Right hindlimb (tissue), 1 donor: ENCODE measurements around the gene TULP4.
"Not testable (repeated sequence)": the region's sequence is repeated elsewhere in the genome, so short reads cannot be mapped to it uniquely, and the experiment has no call there.

ENCODE experiments used
- DNase-seq: peaks from one replicate; pipeline ENCODE4 v3.0.0-alpha.2; 2018

TULP4 gene

DNA sequence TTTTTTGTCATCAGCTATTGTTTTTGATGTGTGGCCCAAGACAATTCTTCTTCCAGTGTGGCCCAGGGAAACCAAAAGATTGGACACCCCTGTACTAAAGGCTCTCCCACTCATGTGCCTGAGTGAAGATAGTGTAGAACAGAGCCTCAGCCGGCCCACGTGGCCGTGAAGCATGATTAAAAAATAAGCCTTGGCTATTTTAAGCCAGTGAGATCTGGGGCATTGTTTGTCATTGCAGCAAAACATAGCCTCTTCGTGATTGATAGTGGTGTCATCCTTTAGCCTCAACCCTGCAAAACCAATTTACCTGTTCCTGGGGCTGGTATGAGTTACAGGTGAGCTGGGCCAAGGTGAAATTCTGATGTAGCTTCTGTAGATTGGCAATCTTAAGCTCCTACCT, 85.3 kb downstream of the TULP4 start:
- no peak for DNase-seq

DNA sequence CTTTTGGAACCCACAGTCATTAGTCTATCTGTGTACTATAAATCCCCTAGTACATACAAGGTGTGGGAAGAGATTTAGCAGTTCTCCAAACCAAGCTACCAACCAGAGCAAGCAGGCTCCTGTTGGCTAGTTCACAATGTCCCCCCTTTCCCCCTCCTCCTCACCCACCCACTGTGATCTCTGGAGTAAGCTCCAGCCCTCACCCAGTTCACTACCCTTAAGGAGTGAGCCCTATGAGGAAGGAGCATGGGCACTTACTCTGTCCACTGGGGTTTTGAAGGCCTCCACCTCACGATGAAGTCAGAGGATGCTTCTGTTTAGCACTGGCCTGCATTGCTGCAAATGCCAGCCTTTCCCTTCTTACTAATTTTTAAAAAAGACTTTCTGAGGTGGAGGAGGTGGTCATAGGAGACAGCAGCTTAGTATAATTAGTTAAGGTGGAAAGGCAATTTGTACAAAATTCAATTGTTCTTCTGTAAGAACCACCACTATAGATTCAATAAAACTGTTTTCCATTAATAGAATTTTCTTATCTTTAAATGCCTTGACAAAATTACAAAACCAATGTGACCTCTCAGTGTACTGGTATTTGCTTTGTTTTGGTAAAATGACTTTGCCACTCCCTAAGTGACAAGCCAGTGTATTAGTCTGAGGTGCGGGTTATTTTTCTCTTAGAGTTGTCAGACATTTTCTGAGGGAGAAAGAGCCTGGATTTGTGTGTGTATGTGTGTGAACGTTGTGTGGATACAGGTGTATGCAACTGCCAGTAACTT, 86.2 kb downstream of the TULP4 start:
- DNase-seq: no peak

DNA sequence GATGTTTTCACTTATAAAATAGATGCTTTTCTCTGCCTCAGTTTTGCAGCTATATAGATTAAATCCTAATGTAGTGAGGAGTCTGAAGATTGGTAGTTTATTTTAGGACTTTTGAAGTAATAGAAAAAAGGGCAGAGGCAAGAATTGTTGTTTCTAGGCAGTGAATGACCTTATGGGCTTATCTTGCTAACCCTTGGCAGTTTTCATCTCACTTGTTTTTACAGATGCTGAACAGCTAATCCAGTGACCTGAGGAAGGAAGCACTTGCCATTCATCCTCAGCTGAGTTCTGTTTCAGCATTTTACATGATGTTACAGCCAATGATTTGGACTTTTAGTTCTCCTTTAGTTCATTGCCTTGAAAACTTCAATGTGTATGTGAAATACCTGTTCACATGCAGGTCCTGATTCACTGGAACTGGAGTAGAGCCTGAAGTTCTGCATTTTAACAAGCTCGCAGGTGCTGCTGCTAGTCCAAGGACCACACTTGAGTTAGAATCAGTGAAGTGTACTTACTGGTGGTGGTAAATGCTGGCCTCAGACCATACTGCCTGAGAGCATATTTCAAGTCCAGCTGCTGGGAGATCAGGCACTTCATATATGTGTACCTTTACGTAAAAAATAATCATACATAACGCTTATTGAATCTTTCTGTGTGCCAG, 86.9 kb downstream of the TULP4 start:
- DNase-seq: no peak

DNA sequence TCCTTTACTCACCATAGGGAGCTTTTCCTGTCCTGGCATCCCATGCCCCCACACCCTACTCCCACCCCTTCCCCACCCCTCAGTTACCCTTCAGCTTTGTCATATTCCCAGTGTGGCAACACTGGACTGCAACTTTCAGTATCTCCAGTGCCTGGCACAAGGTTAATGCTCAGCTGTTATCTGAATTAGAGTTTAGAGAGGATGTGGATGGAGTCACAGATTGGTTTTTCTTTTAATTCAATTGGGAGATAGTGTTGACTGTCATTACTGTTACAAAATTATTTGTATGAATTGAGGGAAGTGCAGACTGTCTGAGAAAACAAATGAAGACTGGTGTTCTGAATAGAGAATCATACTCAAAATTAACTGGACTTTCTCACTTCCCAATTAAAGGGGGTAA, 89.9 kb downstream of the TULP4 start:
- DNase-seq: no peak

DNA sequence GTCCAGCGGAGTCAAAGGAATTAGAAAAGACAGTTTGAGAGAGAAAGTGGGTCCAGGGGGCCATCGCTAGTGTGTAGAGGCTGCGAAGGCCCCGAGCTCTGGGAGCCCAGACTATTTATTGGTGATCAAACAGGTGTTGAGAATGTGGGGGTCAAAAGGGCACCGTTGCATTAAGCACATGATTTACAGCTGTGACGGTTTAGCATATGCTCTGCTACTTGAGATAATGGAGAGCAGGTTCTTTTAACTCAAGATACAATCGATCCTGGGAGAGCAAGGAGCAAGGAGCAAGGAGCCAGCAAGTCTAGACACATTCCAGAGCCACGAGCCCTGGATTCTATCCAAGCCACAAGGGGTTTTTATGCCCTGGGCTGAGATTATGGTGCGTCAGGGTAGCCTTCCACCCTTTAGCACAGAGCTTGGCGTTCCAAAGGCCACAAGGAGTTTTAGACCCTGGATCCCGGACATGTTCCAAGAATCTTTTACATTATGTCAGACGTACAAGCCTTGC, 93.1 kb downstream of the TULP4 start:
- not testable (repeated sequence) for DNase-seq

DNA sequence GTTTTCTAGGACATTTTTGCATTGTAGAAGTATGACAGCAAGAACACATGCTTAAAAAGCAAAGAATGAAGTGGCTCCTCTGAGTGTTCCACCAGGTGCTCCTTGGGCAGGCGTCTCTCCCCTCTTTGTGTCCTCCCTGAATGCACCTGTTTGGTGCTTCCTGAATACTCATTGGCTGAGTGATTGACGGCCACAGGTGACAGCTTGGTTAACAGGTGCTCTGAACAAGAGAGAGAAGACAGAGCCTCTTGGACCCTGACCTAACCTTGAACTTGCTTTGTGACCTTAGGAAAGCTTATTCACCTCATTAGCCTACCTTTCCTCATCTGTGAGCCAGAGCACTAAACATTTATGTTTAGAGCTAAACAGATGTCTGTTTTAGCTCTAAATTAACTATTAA, 93.7 kb downstream of the TULP4 start:
- DNase-seq: peak; percentile 30

DNA sequence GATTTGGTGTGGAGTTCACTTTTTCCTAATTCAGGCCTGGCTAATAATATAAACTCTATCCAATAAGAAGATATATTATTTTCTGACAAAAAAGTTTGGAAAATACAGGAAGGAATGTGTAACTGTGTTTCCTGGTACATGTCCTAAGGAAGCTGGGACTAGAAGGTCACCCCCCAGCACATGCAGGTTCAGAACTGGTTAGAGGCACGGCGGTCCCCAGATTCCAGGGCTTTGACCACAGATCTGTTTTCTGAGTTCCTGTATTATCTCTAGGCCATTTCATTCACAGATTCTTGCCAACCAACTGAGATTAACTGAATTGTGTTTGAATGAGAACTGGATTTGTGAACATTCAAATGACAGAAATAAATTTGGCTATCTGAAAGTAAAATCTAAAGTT, 94.5 kb downstream of the TULP4 start:
- no peak for DNase-seq

DNA sequence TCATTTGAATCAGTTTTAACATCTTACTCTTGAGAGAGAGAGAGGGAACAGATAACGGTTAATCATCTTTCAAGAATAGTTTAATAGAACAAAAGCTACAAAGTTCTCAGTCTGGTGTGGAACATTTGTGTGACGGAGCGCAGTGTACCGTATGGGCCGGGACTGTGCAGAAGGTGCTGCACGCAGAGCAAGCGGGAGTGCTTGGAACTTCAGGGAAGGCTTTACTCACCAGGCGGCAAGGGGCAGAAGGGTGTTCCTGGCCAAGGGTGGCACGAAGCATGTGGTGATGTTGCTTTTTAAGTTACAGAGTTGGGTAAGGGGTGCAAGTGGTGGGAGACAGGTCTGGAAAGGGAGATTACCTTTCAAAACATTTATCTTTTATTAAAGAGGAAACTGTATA, 95.7 kb downstream of the TULP4 start:
- no peak for DNase-seq

DNA sequence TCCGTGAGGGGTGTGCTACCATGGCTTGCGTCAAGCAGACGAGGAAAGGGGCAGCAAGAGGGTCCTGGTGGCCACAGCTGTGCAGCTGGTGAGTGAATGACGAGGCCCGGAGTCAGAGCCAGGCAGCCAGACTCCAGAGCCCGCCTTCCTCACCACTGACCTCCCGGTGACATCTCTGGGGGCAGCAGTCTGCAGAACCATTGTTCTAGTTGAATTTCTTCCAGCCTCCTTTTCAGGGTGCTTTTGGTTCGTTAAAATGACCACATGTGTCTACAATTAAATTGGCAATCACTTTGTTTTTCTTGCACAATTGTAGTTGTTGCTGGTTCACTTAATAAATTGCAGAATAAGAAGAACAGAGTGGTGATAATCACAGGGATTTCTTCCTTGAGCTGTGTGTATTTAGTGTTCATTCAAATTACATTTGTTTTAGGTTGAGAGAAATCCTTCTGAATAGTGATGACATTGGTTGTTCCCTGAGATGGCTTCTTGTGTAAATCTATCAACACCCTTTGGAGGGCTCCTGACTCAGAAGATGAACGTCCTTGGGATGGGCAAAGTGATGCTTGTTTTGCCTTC, 96.4 kb downstream of the TULP4 start:
- DNase-seq: peak; percentile 71

DNA sequence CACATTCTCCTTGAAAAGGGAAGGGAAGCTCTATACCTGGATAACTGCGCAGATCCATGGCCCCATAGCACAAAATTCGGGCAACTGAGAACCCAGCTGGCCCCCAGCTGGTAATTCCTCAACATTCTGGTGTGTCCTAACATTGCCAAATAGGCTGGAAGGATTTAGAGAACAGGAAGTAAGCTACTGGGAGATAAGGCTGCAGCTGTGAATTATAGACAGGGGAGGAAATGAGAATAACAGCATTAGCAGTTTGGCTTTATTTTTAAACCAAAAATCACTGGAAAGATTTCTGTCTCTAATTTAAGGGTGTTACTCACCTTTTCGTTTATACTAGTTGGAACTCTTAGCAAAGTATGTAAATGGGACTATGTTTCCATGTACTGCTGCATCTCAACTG, 97.2 kb downstream of the TULP4 start:
- no peak for DNase-seq

DNA sequence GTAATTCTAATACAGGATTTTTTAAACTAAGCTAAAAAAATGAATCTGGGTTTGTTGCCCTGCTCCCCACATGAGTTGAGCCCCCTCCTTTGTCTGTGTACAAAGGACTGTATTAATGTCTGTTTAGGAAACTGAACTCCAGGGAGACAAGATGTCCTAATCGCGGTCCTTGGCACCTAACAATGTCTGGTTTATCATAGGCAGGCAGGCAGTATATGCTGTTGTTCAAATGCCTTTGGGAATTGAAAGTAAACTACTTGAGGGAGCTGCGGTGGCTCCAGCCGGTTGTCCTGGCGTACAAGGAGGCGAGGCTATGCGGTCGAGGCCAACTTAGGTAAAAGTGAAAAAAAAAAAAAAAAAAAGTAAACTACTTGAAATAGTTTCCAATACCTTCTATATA, 98.5 kb downstream of the TULP4 start:
- DNase-seq: no peak

DNA sequence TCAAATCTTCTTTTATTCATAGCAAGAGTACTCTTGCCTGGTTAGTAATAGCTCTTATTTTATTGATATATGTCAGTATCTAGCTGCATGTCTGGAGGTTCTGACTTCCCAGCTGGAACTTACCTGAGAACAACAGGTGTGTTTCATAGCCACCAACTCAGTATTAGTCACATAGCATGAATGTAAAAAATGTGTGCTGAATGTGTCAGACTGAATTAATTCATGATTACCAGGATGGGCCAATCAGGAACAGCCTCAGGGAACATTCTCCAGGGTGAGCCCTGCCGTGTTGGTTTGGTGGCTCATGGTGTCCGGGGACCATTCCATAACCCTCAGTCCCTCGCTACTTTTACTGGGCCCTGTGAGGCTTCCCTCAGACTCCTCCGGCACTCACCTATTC, 99.7 kb downstream of the TULP4 start:
- DNase-seq: no peak

DNA sequence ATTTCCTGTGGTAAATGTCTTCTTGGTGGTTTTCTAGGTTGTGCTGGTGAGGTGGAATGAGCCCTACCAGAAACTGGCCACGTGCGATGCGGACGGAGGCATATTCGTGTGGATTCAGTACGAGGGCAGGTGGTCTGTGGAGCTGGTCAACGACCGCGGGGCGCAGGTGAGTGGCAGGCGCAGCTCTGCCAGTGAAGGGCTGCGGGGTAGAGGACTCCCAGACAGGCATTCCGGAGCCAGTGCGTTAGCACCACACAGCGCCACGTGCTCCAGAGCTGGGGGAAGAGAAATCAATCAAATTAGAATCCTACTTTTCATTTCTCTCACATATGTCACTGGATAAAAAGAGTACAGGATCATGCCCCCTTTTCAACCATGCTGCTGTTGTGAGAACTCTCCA, 100.8 kb downstream of the TULP4 start:
- no peak for DNase-seq

DNA sequence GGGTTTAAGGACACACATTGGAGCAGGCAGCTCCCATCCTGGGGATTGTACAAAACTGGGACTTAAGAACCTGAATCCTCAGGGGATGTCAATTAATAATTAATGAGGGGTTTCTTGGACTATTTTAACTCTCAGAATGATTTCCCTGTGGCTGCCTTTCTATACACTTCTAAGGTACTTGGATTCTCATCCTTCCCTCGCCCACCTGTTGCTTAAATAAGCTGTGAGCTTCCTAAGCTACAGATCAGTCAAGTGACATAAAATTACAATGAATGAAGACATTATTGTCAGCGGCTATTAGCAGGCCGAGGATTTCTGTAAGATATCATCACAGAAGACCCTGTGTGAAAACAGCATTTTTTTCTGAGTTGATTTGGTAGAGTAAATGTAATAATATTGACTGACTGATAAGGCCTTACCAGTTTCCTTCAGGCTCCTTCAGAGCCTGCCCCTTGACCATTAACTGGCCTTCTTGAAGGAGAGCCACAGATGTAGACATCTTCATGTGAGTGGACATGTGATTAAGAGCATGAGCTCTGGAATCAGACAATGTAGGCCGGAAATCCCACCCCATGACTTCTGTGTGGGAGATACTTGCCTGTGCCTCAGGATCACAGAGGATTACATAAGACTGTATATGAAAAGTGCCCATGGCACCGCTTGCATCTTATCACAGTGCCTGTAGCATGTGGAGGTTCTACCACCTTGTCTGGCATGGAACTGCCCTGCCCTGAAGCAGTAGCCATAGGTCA, 101.7 kb downstream of the TULP4 start:
- no peak for DNase-seq

DNA sequence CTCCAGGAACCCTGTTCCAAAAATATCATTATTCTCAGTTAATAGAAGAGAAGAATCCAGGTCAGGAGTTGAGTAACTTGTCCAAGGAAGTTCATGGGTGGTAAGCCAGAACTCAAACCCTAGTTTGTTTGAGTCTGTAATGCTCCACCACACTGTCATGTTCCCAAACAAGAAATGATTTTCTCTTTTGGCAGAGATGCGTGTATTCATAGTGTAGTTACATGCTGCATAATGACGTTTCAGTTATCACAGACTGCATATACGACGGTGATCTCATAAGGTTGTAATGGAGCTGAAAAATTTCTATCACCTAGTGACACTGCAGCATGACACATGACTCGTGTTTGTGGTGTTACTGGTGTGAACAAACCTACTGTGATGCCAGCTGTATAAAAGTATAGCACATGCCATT, 102.6 kb downstream of the TULP4 start:
- DNase-seq: no peak

DNA sequence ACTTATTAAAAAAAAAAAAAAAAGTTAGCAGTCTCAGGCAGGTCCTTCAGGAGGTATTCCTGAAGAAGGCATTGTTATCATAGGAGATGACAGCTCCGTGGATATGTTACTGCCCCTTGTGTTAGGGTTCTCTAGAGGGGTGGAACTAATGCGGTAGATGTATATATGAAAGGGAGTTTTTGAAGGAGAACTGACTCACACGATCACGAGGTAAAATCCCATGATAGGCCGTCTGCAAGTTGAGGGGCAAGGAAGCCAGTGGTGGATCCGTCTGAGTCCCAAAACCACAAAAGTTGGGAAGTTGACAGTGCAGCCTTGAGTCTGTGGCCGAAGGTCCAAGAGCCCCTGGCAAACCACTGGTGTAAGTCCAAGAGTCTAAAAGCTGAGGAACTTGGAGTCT, 103.4 kb downstream of the TULP4 start:
- no peak for DNase-seq

DNA sequence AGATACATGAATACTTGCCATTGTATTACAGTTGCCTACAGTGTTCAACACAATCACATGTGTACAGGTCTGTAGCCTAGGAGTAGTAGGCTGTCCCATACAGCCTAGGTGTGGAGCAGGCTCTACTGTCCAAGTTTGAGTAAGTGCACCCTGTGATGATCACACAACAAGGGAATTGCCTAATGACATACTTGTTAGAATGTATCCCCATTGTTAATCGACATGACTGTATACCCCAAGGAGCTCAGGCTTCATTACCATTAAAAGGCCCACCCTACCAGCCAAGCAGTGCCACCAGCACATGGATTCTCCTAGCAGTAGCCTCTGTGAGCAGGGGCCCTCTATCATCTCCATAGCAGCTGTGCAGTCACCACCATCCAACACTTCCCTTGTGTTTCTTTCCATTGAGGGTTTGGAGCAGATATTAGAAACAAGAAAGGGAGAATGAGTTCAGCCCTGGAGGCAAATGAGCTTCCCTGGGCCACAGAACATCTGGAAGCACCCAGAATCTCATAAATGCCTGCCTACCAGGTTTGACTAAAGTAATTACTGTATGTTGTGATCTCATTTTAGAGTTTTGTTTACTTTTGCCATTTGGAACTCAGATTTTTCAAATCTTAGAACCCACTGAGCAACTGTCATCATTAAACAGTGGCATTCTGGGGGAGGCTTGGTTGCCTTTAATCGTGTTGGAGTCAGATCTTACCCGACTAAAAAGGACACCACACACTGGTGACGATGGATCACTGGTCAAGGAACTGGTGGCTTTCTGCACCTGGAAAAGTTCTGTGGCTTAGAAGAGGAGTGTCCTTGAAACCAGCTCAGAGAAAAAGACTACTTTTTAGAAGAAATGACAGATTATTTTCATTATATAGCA, 104.9 kb downstream of the TULP4 start:
- no peak for DNase-seq

DNA sequence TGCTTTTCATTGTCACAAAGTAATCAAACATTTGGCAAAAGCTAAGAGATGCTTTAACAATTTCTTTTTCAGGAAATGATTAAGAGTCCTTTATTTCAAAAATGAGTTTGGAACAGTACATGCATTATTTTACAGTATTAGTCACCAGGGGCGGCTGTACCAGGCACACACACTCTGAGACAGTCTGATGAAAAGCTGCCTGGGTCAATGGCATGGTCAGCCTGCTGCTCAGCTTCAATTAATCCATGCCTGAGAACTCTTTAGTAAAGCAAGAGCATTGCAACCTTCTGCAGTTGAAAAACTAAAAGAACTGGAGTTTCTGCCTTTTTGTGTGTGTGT, 105.5 kb downstream of the TULP4 start:
- no peak for DNase-seq

DNA sequence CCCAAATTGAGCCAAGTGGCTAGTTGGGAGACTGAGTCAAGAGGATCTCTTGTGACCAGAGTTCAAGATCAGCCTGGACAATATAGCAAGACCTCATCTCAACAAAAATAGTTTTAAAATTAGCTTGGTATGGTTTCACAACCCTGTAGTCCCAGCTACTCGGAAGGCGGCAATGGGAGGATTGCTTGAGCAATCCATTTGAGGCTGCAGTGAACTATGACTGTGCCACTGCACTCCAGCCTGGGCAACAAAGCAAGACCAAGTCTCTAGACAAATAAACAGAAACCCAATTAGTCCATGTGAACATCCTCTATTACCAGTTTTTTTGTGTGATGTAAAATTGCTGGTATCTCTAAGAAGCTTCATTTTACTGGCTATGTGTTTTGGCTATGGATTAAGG, 106.2 kb downstream of the TULP4 start:
- DNase-seq: no peak

DNA sequence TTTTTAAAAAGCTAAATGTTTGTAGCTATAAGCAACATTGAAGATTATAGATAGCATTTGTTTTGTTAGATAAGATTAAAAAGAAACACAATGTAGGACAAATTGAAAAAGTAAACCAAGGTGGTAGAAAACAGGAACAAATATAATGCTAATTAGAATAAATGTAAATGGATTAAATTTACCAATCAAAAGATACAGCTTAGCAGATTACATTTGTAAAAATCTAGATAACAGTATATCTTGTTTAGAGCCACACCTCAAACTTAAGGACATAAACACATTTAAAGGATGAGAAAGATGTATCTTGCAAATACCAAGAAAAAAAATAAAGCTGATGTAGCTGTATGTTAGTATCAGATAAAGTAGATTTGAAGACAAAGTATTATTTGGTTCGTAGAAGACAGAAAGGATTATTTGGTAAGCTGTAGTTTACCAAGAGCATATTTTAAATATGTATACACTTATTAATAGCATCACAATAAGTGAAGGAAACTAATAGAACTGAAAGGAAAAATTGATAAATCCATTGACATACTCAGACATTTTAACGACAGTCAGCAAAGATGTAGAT, 107.2 kb downstream of the TULP4 start:
- no peak for DNase-seq

DNA sequence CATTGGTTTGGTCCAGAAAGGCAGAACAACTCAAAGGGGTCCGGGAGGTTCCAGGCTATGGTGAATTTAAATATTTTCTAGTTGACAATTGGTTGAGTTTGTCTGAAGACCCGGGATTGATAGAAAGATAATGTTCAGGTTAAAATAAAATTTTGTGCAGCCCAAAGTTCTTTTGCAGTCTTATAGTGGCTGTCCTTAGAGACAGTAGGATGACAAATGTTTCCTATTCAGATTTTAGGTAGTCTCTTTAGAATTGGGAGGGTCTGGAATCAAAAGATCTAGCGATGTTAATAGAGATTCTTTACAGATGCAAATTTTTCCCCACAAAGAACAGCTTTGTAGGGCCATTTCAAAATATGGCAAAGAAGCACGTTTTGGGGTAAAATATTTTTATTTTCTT, 109.1 kb downstream of the TULP4 start:
- no peak for DNase-seq

DNA sequence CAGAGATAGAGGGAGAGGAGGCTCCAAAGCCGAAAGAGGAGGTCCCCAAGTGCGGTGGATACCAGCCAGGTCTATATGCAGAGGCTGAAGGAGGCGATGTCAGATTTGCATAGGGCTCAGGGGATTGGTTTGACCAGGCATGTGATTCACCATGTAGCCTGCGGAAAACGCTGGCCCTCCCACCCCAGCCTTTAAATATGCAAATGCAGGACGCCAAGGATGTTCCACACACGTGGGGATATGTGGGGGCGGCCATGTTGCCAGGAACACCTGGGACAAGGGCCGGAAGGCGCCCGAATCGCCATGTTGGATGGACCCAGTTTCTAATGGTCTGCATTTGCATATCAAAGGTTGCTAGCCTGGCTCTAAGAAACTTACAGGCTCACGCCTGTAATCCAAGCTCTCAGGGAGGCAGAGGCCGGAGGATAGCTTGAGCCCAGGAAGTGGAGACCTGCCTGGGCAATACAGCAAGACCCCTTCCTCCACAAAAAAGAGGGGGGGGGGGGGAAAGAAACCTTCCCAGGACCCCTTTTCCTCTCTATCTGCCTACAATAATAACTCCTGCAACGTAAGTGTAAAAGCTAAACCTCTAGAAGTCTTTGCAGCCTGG, 110.5 kb downstream of the TULP4 start:
- DNase-seq: no peak
